NCI-H1417 treated with DMSO at 0.1 percent for 48 hours (cell line): Measurements from ENCODE around the gene TMEM167A.
"Not testable (repeated sequence)": the region's sequence is repeated elsewhere in the genome, so short reads cannot be mapped to it uniquely, and the experiment has no call there.

Experiments used
- DNase-seq: peaks from one replicate; lab custom pipeline; 2025; lab: John Stamatoyannopoulos, UW

The TMEM167A gene

GRCh38 chr5:83090169-83090568 is 13.0 kb upstream of the TMEM167A start:
- DNase-seq = no peak

DNA sequence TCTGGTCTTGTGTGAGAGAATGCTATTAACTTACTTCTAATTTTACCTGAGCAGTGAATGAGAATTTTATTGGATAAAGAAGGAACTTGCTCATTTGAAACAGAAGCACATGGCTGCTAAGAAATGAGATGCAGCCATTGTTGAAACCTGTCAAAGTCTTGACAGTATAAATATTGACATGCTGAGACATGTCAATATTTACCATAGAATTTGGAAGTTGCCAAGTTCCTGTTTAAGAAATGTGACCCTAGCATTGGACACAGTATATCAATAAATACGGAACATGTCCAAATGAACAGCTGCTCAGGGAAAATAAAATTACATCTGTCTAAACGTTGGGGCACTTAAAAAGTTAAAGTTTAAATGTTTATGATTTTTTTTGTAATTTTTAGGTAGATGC is 7.9 kb upstream of the TMEM167A start:
- no peak for DNase-seq

- DNase-seq = no peak
Measured at GRCh38 chr5:83084336-83084735, 7.1 kb upstream of the TMEM167A start.

DNA sequence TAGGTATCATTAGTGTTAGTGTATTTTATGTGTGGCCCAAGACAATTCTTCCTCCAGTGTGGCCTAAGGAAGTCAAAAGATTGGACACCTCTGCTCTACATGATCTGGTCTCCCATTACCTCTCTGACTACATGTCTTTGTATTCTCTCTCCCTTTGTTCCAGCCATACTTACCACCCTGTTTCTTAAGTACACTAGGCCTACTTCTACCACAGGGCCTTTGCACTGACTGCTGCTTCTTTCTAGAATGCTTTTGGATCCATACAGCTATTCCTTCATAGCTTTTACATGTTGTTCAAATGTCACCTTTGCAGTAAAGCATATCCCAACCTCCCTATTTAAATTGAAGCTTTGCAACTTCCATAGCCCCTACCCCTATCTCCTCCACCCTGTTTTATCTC is 5.6 kb upstream of the TMEM167A start:
- DNase-seq = no peak

DNA sequence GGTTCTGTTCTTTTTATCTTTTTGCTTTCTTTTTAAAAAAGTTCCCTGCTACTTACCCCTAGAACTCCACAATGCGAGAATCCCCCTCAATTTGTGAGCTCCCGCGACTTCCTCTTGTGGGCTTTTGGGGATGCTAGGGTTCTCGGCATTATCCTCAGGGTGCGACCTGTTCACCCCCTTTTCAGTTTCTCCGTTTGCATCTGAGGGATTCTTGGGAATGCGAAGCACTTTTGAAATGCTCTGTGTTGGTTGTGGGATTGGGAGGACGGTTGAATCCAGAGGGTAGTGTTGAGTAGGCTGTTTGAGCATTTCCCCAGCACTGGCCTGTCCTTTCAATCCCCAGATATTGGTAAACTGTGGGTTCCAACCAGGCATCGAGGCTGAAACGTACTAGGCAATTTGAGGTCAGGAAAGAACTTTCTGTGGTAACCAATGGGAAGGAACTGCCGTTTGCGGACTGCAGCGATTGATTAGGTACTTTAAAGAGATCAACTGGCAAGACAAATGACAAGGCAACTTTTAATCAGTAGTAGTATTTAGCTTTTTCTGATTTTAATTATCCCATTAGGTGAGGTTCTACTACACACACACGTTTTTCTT is 568 bp upstream of the TMEM167A start:
- no peak for DNase-seq

- no peak for DNase-seq
Measured at GRCh38 chr5:83072966-83073365, 4.2 kb downstream of the TMEM167A start.

- DNase-seq = no peak
Measured at GRCh38 chr5:83071286-83072051, 5.7 kb downstream of the TMEM167A start.

- DNase-seq = no peak
Measured at GRCh38 chr5:83069096-83069799, 7.9 kb downstream of the TMEM167A start.

GRCh38 chr5:83067377-83067776 is 9.8 kb downstream of the TMEM167A start:
- DNase-seq = not testable (repeated sequence)

DNA sequence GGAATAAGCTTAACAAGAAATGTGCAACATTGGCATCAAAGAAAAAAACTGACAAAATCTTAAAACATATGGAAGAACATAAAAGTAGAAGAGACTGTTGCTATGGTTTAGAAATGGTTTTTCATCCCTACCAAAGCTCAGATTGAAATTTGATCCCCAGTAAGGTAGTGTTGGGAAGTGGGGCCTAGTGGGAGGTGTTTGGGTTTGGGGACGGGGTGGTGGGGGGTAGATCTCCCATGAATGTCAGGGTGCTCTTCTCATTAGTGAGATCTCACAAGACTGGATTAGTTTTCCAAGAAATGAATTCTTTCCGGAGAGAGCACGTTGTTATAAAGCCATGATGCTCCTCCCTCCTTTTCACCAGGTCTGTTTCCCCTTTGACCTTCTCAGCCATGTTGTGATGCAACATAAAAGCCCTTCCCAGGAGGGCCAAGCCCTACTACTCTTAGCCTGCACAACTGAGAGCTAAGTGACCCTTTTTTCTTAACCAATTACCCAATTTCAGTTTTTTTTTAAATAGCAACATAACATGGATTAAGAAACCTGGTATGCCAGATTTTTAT is 10.6 kb downstream of the TMEM167A start:
- DNase-seq = no peak

GRCh38 chr5:83059341-83059740 is 17.9 kb downstream of the TMEM167A start:
- no peak for DNase-seq

GRCh38 chr5:83058726-83059125 is 18.5 kb downstream of the TMEM167A start:
- DNase-seq = no peak

DNA sequence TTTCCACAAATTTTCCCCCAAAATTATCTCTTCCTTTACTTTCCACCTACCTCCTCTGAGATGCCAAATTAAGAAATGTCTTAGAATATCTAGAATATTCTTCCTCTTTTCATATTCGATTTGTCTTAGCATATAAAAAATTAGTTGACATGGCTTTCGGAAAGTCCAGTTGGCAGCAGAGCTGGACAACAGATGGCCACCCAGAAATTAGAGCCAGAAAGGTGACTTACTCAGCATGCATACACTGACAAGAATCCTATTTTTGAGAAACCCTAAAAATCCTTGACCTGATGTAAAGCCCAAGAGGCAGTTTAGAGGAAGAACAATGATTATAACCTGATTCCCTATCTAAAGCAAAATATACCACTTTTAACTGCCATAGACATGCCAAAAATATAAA is 22.0 kb downstream of the TMEM167A start:
- DNase-seq = no peak

GRCh38 chr5:83050723-83051340 is 26.4 kb downstream of the TMEM167A start:
- no peak for DNase-seq

- DNase-seq = no peak
Measured at GRCh38 chr5:83049370-83049885, 27.8 kb downstream of the TMEM167A start.

GRCh38 chr5:83048811-83049210 is 28.4 kb downstream of the TMEM167A start:
- no peak for DNase-seq

DNA sequence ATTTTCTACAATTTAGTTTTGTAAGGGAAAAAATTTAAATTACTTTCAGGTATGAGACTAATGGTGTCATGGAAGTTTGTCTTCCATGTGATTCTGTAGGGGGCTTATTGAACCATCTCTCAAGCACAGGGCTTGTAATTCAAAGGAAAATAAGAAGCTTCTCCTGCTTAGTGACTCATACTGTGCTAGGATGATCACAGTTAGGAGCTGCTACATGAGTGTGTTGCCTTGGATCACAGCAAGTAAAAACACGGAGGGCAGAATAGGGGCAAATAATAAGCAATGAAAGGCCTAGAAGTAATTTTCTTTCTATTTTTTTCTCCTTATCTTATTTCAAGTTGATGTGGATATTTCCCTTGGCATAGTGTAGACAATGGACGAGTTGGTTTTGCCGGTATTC is 28.9 kb downstream of the TMEM167A start:
- no peak for DNase-seq

GRCh38 chr5:83044926-83045325 is 32.3 kb downstream of the TMEM167A start:
- no peak for DNase-seq

- no peak for DNase-seq
Measured at GRCh38 chr5:83042507-83042906, 34.7 kb downstream of the TMEM167A start.

DNA sequence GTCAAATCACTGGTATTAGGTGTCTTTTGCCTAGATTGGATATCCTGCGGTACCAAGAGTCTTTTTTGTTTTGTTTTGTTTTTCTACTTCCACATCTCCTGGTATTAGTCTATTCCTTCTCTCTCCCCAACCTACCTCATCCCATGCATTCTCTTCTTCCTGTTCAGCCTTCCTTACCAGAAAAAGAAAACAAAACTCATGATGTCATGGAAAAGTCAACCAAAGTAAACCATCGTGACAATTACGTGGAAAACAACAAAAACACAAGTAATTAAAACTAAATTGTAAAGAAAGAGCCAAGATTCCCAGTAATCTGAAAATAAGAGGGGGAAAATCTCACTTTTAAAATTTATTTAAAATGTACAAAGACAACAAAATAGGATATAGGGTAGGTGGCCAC is 38.3 kb downstream of the TMEM167A start:
- DNase-seq = no peak

- no peak for DNase-seq
Measured at GRCh38 chr5:83036991-83037575, 40.1 kb downstream of the TMEM167A start.
